ENCODE results near the gene MRGPRX4.

The MRGPRX4 gene

GRCh38 chr11:18196532-18196931 is 23.9 kb downstream of the MRGPRX4 start:
- no peak for TF ChIP-seq CTCF (IDR thresholded peaks at IDR 0.05)

- peak; percentile 36; the same call in 1 of the 2 replicates for TF ChIP-seq CTCF (IDR thresholded peaks at IDR 0.05)
These were observed 31.1 kb downstream of the MRGPRX4 start for GRCh38 chr11:18203723-18204122.

- TF ChIP-seq CTCF (IDR thresholded peaks at IDR 0.05) = no peak
These were observed 31.6 kb downstream of the MRGPRX4 start for GRCh38 chr11:18204220-18204619.

GRCh38 chr11:18204771-18205170 is 32.1 kb downstream of the MRGPRX4 start:
- TF ChIP-seq CTCF (IDR thresholded peaks at IDR 0.05) = no peak

- TF ChIP-seq CTCF (IDR thresholded peaks at IDR 0.05) = no peak
These were observed 36.4 kb downstream of the MRGPRX4 start for GRCh38 chr11:18209058-18209457.

- TF ChIP-seq CTCF (IDR thresholded peaks at IDR 0.05) = no peak
These were observed 48.7 kb downstream of the MRGPRX4 start for GRCh38 chr11:18221274-18221876.

- no peak for TF ChIP-seq CTCF (IDR thresholded peaks at IDR 0.05)
These were observed 50.3 kb downstream of the MRGPRX4 start for GRCh38 chr11:18222814-18223421.
